ENCODE data around the gene BOD1L1.

BOD1L1 gene

GRCh38 chr4:13531625-13531998 lies 95.9 kb downstream of the BOD1L1 start:
- H3K4me1 ChIP-seq (ENCODE audit: control insufficient read depth, insufficient read depth, low read length), result no peaks in the 10 kb centered on the region
- no peaks in the 10 kb centered on the region for H3K9me3 ChIP-seq (ENCODE audit: control insufficient read depth, insufficient read depth, low read depth, low read length)
- H3K4me3 ChIP-seq (ENCODE audit: low read depth, low read length), result no peak overlapping the region
- CTCF ChIA-PET, result no interaction called here
- H3K36me3 ChIP-seq (ENCODE audit: control insufficient read depth in 2 of 2, insufficient read depth in 1 of 2, low read length in 2 of 2), result no peaks in the 10 kb centered on the region
- TF ChIP-seq ZNF391 (tag by site-specific recombination; IDR thresholded peaks at IDR 0.05; ENCODE audit: borderline replicate concordance, low read depth) (no peak), MYNN (tag by site-specific recombination; IDR thresholded peaks at IDR 0.05; ENCODE audit: borderline replicate concordance) (no peak), ZNF514 (tag by site-specific recombination; IDR thresholded peaks at IDR 0.05) (no peak), ZBTB17 (tag by site-specific recombination; IDR thresholded peaks at IDR 0.05) (no peak), ZNF362 (tag by site-specific recombination; IDR thresholded peaks at IDR 0.05) (no peak), WT1 (tag by site-specific recombination; IDR thresholded peaks at IDR 0.05) (no peak), ZNF639 (tag by site-specific recombination; IDR thresholded peaks at IDR 0.05) (no peak)
- TF ChIP-seq, protein P1, sequence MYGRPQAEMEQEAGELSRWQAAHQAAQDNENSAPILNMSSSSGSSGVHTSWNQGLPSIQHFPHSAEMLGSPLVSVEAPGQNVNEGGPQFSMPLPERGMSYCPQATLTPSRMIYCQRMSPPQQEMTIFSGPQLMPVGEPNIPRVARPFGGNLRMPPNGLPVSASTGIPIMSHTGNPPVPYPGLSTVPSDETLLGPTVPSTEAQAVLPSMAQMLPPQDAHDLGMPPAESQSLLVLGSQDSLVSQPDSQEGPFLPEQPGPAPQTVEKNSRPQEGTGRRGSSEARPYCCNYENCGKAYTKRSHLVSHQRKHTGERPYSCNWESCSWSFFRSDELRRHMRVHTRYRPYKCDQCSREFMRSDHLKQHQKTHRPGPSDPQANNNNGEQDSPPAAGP (tag by site-specific recombination; IDR thresholded peaks at IDR 0.05), result no peak
- TF ChIP-seq, protein P2, sequence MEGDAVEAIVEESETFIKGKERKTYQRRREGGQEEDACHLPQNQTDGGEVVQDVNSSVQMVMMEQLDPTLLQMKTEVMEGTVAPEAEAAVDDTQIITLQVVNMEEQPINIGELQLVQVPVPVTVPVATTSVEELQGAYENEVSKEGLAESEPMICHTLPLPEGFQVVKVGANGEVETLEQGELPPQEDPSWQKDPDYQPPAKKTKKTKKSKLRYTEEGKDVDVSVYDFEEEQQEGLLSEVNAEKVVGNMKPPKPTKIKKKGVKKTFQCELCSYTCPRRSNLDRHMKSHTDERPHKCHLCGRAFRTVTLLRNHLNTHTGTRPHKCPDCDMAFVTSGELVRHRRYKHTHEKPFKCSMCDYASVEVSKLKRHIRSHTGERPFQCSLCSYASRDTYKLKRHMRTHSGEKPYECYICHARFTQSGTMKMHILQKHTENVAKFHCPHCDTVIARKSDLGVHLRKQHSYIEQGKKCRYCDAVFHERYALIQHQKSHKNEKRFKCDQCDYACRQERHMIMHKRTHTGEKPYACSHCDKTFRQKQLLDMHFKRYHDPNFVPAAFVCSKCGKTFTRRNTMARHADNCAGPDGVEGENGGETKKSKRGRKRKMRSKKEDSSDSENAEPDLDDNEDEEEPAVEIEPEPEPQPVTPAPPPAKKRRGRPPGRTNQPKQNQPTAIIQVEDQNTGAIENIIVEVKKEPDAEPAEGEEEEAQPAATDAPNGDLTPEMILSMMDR (tag by site-specific recombination; IDR thresholded peaks at IDR 0.05), result no peak
- POLR2A ChIA-PET, result no interaction called here
- no peak overlapping the region for H3K27ac ChIP-seq (ENCODE audit: extremely low read depth, low read depth, low read length)

- Histone ChIP-seq H3K36me3 (ENCODE audit: control insufficient read depth in 2 of 2, insufficient read depth in 1 of 2, low read length in 2 of 2) (no peaks in the 10 kb centered on the region), H3K9me3 (ENCODE audit: control insufficient read depth, insufficient read depth, low read depth, low read length) (no peaks in the 10 kb centered on the region), H3K4me3 (ENCODE audit: low read depth, low read length) (no peak overlapping the region), H3K27ac (ENCODE audit: extremely low read depth, low read depth, low read length) (no peak overlapping the region), H3K4me1 (ENCODE audit: control insufficient read depth, insufficient read depth, low read length) (no peaks in the 10 kb centered on the region)
- ChIA-PET CTCF (no interaction called here), POLR2A (no interaction called here)
- TF ChIP-seq ZNF214 (tag by site-specific recombination; IDR thresholded peaks at IDR 0.05; ENCODE audit: borderline replicate concordance) (no peak), ZNF19 (tag by site-specific recombination; IDR thresholded peaks at IDR 0.05; ENCODE audit: low read depth) (no peak), YY2 (tag by site-specific recombination; IDR thresholded peaks at IDR 0.05) (no peak), ZNF449 (tag by site-specific recombination; IDR thresholded peaks at IDR 0.05) (no peak), ZFP3 (tag by site-specific recombination; IDR thresholded peaks at IDR 0.05; ENCODE audit: low read depth) (no peak), ZNF549 (tag by site-specific recombination; IDR thresholded peaks at IDR 0.05) (no peak), ZNF529 (tag by site-specific recombination; IDR thresholded peaks at IDR 0.05; ENCODE audit: insufficient replicate concordance) (no peak), ZXDB (tag by site-specific recombination; IDR thresholded peaks at IDR 0.05) (no peak), ZNF624 (tag by site-specific recombination; IDR thresholded peaks at IDR 0.05) (no peak)
- TF ChIP-seq, protein P3, sequence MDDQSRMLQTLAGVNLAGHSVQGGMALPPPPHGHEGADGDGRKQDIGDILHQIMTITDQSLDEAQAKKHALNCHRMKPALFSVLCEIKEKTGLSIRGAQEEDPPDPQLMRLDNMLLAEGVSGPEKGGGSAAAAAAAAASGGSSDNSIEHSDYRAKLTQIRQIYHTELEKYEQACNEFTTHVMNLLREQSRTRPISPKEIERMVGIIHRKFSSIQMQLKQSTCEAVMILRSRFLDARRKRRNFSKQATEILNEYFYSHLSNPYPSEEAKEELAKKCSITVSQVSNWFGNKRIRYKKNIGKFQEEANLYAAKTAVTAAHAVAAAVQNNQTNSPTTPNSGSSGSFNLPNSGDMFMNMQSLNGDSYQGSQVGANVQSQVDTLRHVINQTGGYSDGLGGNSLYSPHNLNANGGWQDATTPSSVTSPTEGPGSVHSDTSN (CRISPR knock-in tag; IDR thresholded peaks at IDR 0.05), result no peak
- TF ChIP-seq, protein P2 (tag by site-specific recombination; IDR thresholded peaks at IDR 0.05), result no peak
- TF ChIP-seq, protein P4, sequence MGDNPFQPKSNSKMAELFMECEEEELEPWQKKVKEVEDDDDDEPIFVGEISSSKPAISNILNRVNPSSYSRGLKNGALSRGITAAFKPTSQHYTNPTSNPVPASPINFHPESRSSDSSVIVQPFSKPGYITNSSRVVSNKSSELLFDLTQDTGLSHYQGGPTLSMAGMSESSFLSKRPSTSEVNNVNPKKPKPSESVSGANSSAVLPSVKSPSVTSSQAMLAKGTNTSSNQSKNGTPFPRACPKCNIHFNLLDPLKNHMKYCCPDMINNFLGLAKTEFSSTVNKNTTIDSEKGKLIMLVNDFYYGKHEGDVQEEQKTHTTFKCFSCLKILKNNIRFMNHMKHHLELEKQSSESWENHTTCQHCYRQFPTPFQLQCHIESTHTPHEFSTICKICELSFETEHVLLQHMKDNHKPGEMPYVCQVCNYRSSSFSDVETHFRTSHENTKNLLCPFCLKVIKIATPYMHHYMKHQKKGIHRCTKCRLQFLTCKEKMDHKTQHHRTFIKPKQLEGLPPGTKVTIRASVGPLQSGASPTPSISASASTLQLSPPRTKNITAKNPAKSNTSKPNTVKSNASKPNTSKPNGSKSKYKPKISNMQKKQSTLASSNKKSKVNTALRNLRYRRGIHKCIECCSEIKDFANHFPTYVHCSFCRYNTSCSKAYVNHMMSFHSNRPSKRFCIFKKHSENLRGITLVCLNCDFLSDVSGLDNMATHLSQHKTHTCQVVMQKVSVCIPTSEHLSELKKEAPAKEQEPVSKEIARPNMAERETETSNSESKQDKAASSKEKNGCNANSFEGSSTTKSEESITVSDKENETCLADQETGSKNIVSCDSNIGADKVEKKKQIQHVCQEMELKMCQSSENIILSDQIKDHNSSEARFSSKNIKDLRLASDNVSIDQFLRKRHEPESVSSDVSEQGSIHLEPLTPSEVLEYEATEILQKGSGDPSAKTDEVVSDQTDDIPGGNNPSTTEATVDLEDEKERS (tag by site-specific recombination; IDR thresholded peaks at IDR 0.05), result no peak
Measured at GRCh38 chr4:13530823-13531624, 96.5 kb downstream of the BOD1L1 start.
